ENCODE data around the gene TGFB2.

TGFB2 gene

DNA sequence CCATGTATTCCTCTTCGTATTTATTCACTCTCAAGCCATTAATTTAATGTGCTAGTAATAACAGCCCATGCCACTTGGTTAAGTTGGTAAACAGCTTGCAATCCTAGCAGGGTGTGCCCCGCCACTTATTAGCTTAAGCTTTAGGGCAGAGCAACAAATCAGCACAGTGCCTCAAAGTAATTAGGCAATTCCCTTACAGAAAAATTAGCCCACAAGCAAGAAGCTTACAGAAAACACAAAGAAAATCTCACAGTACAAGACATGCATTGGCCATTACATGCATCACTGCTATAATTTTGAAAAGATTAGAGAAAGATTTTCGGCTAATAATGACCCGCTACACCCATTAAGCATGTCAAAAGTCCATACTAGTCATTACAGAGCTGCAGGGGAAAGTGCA lies 47.6 kb downstream of the TGFB2 start:
- Histone ChIP-seq H2AFZ (ENCODE audit: low read depth, low read length) (no peak overlapping the region), H4K20me1 (ENCODE audit: insufficient read depth, low read length) (peaks cover 7% of the 10 kb centered on the region; the same call in 1 of the 2 replicates), H3K36me3 (replicated peaks; ENCODE audit: low read depth, low read length) (no peaks in the 10 kb centered on the region), H3K4me1 (ENCODE audit: low read length) (peaks cover 17% of the 10 kb centered on the region), H3K9me3 (ENCODE audit: insufficient read depth, low read length) (no peaks in the 10 kb centered on the region), H3K27me3 (ENCODE audit: low read depth, low read length) (peaks cover 6% of the 10 kb centered on the region; the same call in 1 of the 2 replicates), H3K4me3 (ENCODE audit: low read length) (no peak overlapping the region), H3K79me2 (ENCODE audit: low read length) (no peaks in the 10 kb centered on the region), H3K9ac (ENCODE audit: low read length) (no peak overlapping the region), H3K4me2 (ENCODE audit: low read length) (no peak overlapping the region), H3K27ac (ENCODE audit: low read length) (no peak overlapping the region)
- no peak for TF ChIP-seq EZH2phosphoT487 (IDR thresholded peaks at IDR 0.05; ENCODE audit: low read depth)
- no peak for TF ChIP-seq CTCF (IDR thresholded peaks at IDR 0.05; ENCODE audit: low read depth, low read length)

DNA sequence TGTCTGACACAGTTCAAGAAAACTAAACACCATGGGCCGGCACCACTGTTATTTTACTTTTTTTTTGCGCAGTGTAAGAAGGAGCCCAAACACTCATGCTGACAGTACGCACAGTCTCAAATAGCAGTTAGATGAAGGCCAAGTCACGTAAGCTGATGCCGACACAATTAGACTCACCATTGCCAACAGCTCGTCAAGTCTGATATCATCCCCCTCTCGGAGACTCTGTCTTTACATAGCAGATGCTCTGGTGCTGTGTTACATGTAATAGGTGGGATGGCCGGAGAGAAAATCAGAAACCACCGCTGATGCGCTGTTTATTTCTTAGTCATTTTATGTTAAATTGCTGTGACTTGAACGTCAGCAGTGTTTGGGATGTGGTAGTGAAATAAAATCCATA lies 49.3 kb downstream of the TGFB2 start:
- no peak for TF ChIP-seq EZH2phosphoT487 (IDR thresholded peaks at IDR 0.05; ENCODE audit: low read depth)
- no peak for TF ChIP-seq CTCF (IDR thresholded peaks at IDR 0.05; ENCODE audit: low read depth, low read length)
- Histone ChIP-seq H3K27me3 (ENCODE audit: low read depth, low read length) (peaks cover 6% of the 10 kb centered on the region; the same call in 1 of the 2 replicates), H3K4me2 (ENCODE audit: low read length) (no peak overlapping the region), H3K4me3 (ENCODE audit: low read length) (no peak overlapping the region), H3K79me2 (ENCODE audit: low read length) (no peaks in the 10 kb centered on the region), H2AFZ (ENCODE audit: low read depth, low read length) (no peak overlapping the region), H3K4me1 (ENCODE audit: low read length) (peaks cover 17% of the 10 kb centered on the region), H3K36me3 (replicated peaks; ENCODE audit: low read depth, low read length) (no peaks in the 10 kb centered on the region), H3K9ac (ENCODE audit: low read length) (no peak overlapping the region), H3K27ac (ENCODE audit: low read length) (no peak overlapping the region), H3K9me3 (ENCODE audit: insufficient read depth, low read length) (no peaks in the 10 kb centered on the region), H4K20me1 (ENCODE audit: insufficient read depth, low read length) (peaks cover 7% of the 10 kb centered on the region; the same call in 1 of the 2 replicates)

GRCh38 chr1:218394989-218395388 lies 49.9 kb downstream of the TGFB2 start:
- H3K4me3 ChIP-seq (ENCODE audit: low read length): 0 out of 2 replicates have a peak overlapping the region, but pooled peaks have one; percentile 17
- H3K4me2 ChIP-seq (ENCODE audit: low read length): peak overlapping the region; percentile 67
- H3K9me3 ChIP-seq (ENCODE audit: insufficient read depth, low read length): no peaks in the 10 kb centered on the region
- no peaks in the 10 kb centered on the region for H3K79me2 ChIP-seq (ENCODE audit: low read length)
- peaks cover 7% of the 10 kb centered on the region; the same call in 1 of the 2 replicates for H4K20me1 ChIP-seq (ENCODE audit: insufficient read depth, low read length)
- TF ChIP-seq EZH2phosphoT487 (IDR thresholded peaks at IDR 0.05; ENCODE audit: low read depth): no peak
- TF ChIP-seq CTCF (IDR thresholded peaks at IDR 0.05; ENCODE audit: low read depth, low read length): no peak
- peaks cover 6% of the 10 kb centered on the region; the same call in 1 of the 2 replicates for H3K27me3 ChIP-seq (ENCODE audit: low read depth, low read length)
- H3K9ac ChIP-seq (ENCODE audit: low read length): no peak overlapping the region
- H3K36me3 ChIP-seq (replicated peaks; ENCODE audit: low read depth, low read length): no peaks in the 10 kb centered on the region
- no peak overlapping the region for H3K27ac ChIP-seq (ENCODE audit: low read length)
- no peak overlapping the region for H2AFZ ChIP-seq (ENCODE audit: low read depth, low read length)
- H3K4me1 ChIP-seq (ENCODE audit: low read length): peaks cover 17% of the 10 kb centered on the region

DNA sequence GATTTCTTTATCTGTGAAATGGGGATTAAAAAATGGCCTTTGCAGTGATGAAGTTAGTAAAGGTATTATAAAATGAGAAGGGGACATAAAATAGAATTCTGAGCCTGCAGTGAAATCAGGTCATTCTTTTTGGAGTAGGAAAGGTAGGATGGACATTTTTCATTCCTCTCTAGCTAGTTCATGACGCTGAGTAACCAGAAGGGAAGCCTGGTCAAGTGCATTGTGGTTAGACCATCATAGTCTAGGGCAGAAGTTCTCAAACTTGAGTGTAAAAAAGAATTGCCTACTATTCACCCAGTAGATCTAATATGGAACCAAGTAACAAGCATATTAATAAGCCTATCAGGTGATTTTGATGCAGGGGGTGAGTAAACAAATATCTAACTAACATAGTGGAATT lies 50.8 kb downstream of the TGFB2 start:
- Histone ChIP-seq H3K79me2 (ENCODE audit: low read length) (no peaks in the 10 kb centered on the region), H3K4me3 (ENCODE audit: low read length) (no peak overlapping the region), H3K9me3 (ENCODE audit: insufficient read depth, low read length) (no peaks in the 10 kb centered on the region), H3K27me3 (ENCODE audit: low read depth, low read length) (peaks cover 4% of the 10 kb centered on the region; the same call in 1 of the 2 replicates), H4K20me1 (ENCODE audit: insufficient read depth, low read length) (peaks cover 7% of the 10 kb centered on the region; the same call in 1 of the 2 replicates), H3K4me2 (ENCODE audit: low read length) (no peak overlapping the region), H3K36me3 (replicated peaks; ENCODE audit: low read depth, low read length) (no peaks in the 10 kb centered on the region), H3K27ac (ENCODE audit: low read length) (no peak overlapping the region), H3K4me1 (ENCODE audit: low read length) (peaks cover 17% of the 10 kb centered on the region), H3K9ac (ENCODE audit: low read length) (no peak overlapping the region), H2AFZ (ENCODE audit: low read depth, low read length) (no peak overlapping the region)
- TF ChIP-seq EZH2phosphoT487 (IDR thresholded peaks at IDR 0.05; ENCODE audit: low read depth) (no peak), CTCF (IDR thresholded peaks at IDR 0.05; ENCODE audit: low read depth, low read length) (no peak)
